ENCODE results near the gene DKK3. TPM values are rescaled to one million over a fixed set of nuclear protein-coding genes. Genes with fewer than 3 reads are reported as not detected.

The DKK3 gene
- total and polyA plus RNA-seq, 2 experiments from 2014 or later: 16.8 to 31.1 TPM

- DNase-seq (ENCODE audit: low spot score) (no peak), ATAC-seq (no peak)
- peaks cover 3% of the 10 kb centered on the region; the same call in 1 of the 3 replicates for H3K4me1 Mint-ChIP-seq
- Histone ChIP-seq H3K4me2 (no peak overlapping the region), H3F3A (replicated peaks; ENCODE audit: low read depth) (no peaks in the 10 kb centered on the region), H3K27ac (ENCODE audit: low read depth) (no peak overlapping the region), H3K27me3 (ENCODE audit: insufficient read depth) (no peaks in the 10 kb centered on the region), H3K9me2 (ENCODE audit: insufficient read depth) (no peaks in the 10 kb centered on the region), H2AFZ (no peak overlapping the region), H3K36me3 (ENCODE audit: insufficient read depth) (peaks cover 18% of the 10 kb centered on the region; the same call in 1 of the 2 replicates), H3K79me2 (replicated peaks; ENCODE audit: insufficient read depth) (no peaks in the 10 kb centered on the region), H4K20me1 (replicated peaks; ENCODE audit: insufficient read depth) (no peaks in the 10 kb centered on the region), H3K4me3 (no peak overlapping the region), H3K4me1 (ENCODE audit: insufficient read depth) (0 out of 2 replicates have a peak, but pooled peaks cover 2% of the 10 kb centered on the region)
- no peaks in the 10 kb centered on the region for H3K27me3 Mint-ChIP-seq (ENCODE audit: insufficient read depth, low read depth, poor library complexity)
- no peak overlapping the region for H3K27ac Mint-ChIP-seq
- H3K36me3 Mint-ChIP-seq (ENCODE audit: low read depth): peaks cover 24% of the 10 kb centered on the region; the same call in 2 of the 3 replicates
- TF ChIP-seq, protein P1, sequence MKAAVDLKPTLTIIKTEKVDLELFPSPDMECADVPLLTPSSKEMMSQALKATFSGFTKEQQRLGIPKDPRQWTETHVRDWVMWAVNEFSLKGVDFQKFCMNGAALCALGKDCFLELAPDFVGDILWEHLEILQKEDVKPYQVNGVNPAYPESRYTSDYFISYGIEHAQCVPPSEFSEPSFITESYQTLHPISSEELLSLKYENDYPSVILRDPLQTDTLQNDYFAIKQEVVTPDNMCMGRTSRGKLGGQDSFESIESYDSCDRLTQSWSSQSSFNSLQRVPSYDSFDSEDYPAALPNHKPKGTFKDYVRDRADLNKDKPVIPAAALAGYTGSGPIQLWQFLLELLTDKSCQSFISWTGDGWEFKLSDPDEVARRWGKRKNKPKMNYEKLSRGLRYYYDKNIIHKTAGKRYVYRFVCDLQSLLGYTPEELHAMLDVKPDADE (IDR thresholded peaks at IDR 0.05): no peak
- TF ChIP-seq EZH2phosphoT487 (IDR thresholded peaks at IDR 0.05; ENCODE audit: unreplicated experiment): no peak
- H3K9me3 Mint-ChIP-seq: no peaks in the 10 kb centered on the region
- H3K4me3 Mint-ChIP-seq: no peak overlapping the region
Observed at GRCh38 chr11:11956006-11956405, 52.4 kb downstream of the DKK3 start.

DNA sequence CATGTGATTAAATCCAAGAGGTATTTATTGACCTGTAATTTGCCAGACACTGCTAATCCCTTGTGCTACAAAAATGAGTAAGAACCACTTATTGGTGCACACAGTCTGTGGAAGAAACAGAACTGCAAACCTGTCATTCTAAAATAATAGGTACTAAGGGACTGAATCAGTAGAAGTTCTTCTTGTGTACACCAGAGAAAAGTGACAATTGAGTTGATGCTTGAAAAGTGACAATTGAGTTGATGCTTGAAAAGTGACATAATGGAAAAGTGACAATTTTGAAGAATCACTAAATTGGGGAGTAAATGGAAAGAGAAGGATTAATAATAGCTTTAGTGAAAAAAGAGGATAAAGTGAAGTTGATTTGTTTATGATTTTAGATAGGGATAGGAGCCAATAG is 56.4 kb downstream of the DKK3 start:
- H3K9me3 Mint-ChIP-seq: no peaks in the 10 kb centered on the region
- H3K4me3 Mint-ChIP-seq: no peak overlapping the region
- H3K27ac Mint-ChIP-seq: no peak overlapping the region
- no peak for DNase-seq (ENCODE audit: low spot score)
- H3K27me3 ChIP-seq (ENCODE audit: insufficient read depth): no peaks in the 10 kb centered on the region
- H4K20me1 ChIP-seq (replicated peaks; ENCODE audit: insufficient read depth): no peaks in the 10 kb centered on the region
- H3K4me1 ChIP-seq (ENCODE audit: insufficient read depth): no peaks in the 10 kb centered on the region
- no peaks in the 10 kb centered on the region for H3F3A ChIP-seq (replicated peaks; ENCODE audit: low read depth)
- no peak overlapping the region for H2AFZ ChIP-seq
- no peaks in the 10 kb centered on the region for H3K79me2 ChIP-seq (replicated peaks; ENCODE audit: insufficient read depth)
- TF ChIP-seq, protein P2, sequence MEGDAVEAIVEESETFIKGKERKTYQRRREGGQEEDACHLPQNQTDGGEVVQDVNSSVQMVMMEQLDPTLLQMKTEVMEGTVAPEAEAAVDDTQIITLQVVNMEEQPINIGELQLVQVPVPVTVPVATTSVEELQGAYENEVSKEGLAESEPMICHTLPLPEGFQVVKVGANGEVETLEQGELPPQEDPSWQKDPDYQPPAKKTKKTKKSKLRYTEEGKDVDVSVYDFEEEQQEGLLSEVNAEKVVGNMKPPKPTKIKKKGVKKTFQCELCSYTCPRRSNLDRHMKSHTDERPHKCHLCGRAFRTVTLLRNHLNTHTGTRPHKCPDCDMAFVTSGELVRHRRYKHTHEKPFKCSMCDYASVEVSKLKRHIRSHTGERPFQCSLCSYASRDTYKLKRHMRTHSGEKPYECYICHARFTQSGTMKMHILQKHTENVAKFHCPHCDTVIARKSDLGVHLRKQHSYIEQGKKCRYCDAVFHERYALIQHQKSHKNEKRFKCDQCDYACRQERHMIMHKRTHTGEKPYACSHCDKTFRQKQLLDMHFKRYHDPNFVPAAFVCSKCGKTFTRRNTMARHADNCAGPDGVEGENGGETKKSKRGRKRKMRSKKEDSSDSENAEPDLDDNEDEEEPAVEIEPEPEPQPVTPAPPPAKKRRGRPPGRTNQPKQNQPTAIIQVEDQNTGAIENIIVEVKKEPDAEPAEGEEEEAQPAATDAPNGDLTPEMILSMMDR (conservative IDR thresholded peaks at IDR 0.05; ENCODE audit: low read depth in 2 of 2): no peak
- no peak for TF ChIP-seq ZNF114 (CRISPR knock-in tag; IDR thresholded peaks at IDR 0.05)
- TF ChIP-seq JUNB (IDR thresholded peaks at IDR 0.05; ENCODE audit: unreplicated experiment): no peak
- TF ChIP-seq POLR2AphosphoS5 (IDR thresholded peaks at IDR 0.05; ENCODE audit: low read depth): no peak
- no peaks in the 10 kb centered on the region for H3K4me1 Mint-ChIP-seq
- peaks cover 25% of the 10 kb centered on the region; the same call in 2 of the 3 replicates for H3K36me3 Mint-ChIP-seq (ENCODE audit: low read depth)
- H3K4me3 ChIP-seq: no peak overlapping the region
- H3K9me2 ChIP-seq (ENCODE audit: insufficient read depth): no peaks in the 10 kb centered on the region
- no peaks in the 10 kb centered on the region for H3K27me3 Mint-ChIP-seq (ENCODE audit: insufficient read depth, low read depth, poor library complexity)
- no peak for ATAC-seq
- H3K27ac ChIP-seq (ENCODE audit: low read depth): no peak overlapping the region
- H3K4me2 ChIP-seq: no peak overlapping the region
- peaks cover 18% of the 10 kb centered on the region; the same call in 1 of the 2 replicates for H3K36me3 ChIP-seq (ENCODE audit: insufficient read depth)

DNA sequence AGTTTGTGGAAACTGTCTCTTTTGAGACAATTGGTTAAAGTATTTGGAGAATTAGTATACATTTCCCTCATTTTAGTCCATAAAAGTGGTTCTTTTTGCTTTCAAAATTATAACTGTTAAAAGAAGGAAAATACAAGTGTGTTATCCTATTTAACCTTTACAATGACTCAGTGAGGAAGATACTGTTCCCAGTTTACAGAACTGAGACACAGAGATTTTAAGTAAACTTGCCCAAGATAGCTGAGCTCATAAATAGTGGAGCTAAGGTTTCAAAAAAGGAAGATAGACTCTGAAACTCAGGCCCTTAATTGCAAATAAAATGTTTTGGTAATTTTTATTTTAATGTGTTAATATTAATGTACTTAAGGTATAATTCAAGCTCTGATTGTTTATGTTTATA is 58.9 kb downstream of the DKK3 start:
- Histone ChIP-seq H3K9me2 (ENCODE audit: insufficient read depth) (no peaks in the 10 kb centered on the region), H2AFZ (no peak overlapping the region), H3F3A (replicated peaks; ENCODE audit: low read depth) (no peaks in the 10 kb centered on the region), H3K27ac (ENCODE audit: low read depth) (no peak overlapping the region), H4K20me1 (replicated peaks; ENCODE audit: insufficient read depth) (no peaks in the 10 kb centered on the region), H3K36me3 (ENCODE audit: insufficient read depth) (peaks cover 5% of the 10 kb centered on the region; the same call in 1 of the 2 replicates), H3K27me3 (ENCODE audit: insufficient read depth) (no peaks in the 10 kb centered on the region), H3K79me2 (replicated peaks; ENCODE audit: insufficient read depth) (no peaks in the 10 kb centered on the region), H3K4me3 (no peak overlapping the region), H3K4me1 (ENCODE audit: insufficient read depth) (no peaks in the 10 kb centered on the region), H3K4me2 (no peak overlapping the region)
- DNase-seq (ENCODE audit: low spot score) (no peak), ATAC-seq (no peak)
- no peaks in the 10 kb centered on the region for H3K4me1 Mint-ChIP-seq
- H3K27me3 Mint-ChIP-seq (ENCODE audit: insufficient read depth, low read depth, poor library complexity): no peaks in the 10 kb centered on the region
- H3K27ac Mint-ChIP-seq: no peak overlapping the region
- H3K36me3 Mint-ChIP-seq (ENCODE audit: low read depth): peaks cover 12% of the 10 kb centered on the region; the same call in 2 of the 3 replicates
- no peak overlapping the region for H3K4me3 Mint-ChIP-seq
- no peaks in the 10 kb centered on the region for H3K9me3 Mint-ChIP-seq
- TF ChIP-seq EZH2phosphoT487 (IDR thresholded peaks at IDR 0.05; ENCODE audit: unreplicated experiment): no peak
- no peak for TF ChIP-seq ZNF331 (CRISPR knock-in tag; IDR thresholded peaks at IDR 0.05; ENCODE audit: low read depth)
- TF ChIP-seq, protein P3, sequence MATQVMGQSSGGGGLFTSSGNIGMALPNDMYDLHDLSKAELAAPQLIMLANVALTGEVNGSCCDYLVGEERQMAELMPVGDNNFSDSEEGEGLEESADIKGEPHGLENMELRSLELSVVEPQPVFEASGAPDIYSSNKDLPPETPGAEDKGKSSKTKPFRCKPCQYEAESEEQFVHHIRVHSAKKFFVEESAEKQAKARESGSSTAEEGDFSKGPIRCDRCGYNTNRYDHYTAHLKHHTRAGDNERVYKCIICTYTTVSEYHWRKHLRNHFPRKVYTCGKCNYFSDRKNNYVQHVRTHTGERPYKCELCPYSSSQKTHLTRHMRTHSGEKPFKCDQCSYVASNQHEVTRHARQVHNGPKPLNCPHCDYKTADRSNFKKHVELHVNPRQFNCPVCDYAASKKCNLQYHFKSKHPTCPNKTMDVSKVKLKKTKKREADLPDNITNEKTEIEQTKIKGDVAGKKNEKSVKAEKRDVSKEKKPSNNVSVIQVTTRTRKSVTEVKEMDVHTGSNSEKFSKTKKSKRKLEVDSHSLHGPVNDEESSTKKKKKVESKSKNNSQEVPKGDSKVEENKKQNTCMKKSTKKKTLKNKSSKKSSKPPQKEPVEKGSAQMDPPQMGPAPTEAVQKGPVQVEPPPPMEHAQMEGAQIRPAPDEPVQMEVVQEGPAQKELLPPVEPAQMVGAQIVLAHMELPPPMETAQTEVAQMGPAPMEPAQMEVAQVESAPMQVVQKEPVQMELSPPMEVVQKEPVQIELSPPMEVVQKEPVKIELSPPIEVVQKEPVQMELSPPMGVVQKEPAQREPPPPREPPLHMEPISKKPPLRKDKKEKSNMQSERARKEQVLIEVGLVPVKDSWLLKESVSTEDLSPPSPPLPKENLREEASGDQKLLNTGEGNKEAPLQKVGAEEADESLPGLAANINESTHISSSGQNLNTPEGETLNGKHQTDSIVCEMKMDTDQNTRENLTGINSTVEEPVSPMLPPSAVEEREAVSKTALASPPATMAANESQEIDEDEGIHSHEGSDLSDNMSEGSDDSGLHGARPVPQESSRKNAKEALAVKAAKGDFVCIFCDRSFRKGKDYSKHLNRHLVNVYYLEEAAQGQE (IDR thresholded peaks at IDR 0.05; ENCODE audit: unreplicated experiment): no peak
- TF ChIP-seq NANOG (IDR thresholded peaks at IDR 0.05; ENCODE audit: borderline replicate concordance): no peak
- no peak for TF ChIP-seq STAT1 (IDR thresholded peaks at IDR 0.05; ENCODE audit: unreplicated experiment)
